ENCODE measurements around the gene CADM3. TPM values are rescaled to one million over a fixed set of nuclear protein-coding genes. Genes with fewer than 3 reads are reported as not detected.

The CADM3 gene
- total RNA-seq, 3 donors from 2014 or later (not counting 1 experiment from before 2014, with no cell fraction given): not detected

GRCh38 chr1:159228554-159228953 lies 57.1 kb downstream of the CADM3 start:
- Histone ChIP-seq H3K27ac (ENCODE audit: low read length) (no peak overlapping the region), H3K4me1 (ENCODE audit: control insufficient read depth, insufficient read depth, low read length) (no peaks in the 10 kb centered on the region), H3K36me3 (ENCODE audit: control insufficient read depth, insufficient read depth, low read length) (no peaks in the 10 kb centered on the region), H3K9me3 (ENCODE audit: control insufficient read depth, insufficient read depth, low read length) (no peaks in the 10 kb centered on the region), H3K27me3 (ENCODE audit: control insufficient read depth, insufficient read depth, low read length) (no peaks in the 10 kb centered on the region), H3K4me3 (ENCODE audit: low read length) (no peak overlapping the region)
- peaks cover 15 to 21% of the 10 kb centered on the region in 2 donors for H3K27me3 Mint-ChIP-seq (ENCODE audit: low read depth in 2 of 2)
- H3K4me1 Mint-ChIP-seq: no peaks in the 10 kb centered on the region
- DNase-seq (no peak), ATAC-seq (no peak)
- TF ChIP-seq CTCF (IDR thresholded peaks at IDR 0.05): no peak
- H3K36me3 Mint-ChIP-seq: no peaks in the 10 kb centered on the region
- H3K9me3 Mint-ChIP-seq: no peaks in the 10 kb centered on the region
- WGBS (ENCODE audit: insufficient coverage): 40% methylated on average over 1 of the region's 2 CpGs
- intact Hi-C loops (cut with micrococcal nuclease): no loop called here
- H3K4me3 Mint-ChIP-seq: no peak overlapping the region
- no peak overlapping the region for H3K27ac Mint-ChIP-seq

GRCh38 chr1:159229260-159229885 lies 58.0 kb downstream of the CADM3 start:
- Mint-ChIP-seq H3K36me3 (no peaks in the 10 kb centered on the region), H3K27me3 (ENCODE audit: low read depth in 2 of 2) (peaks cover 14 to 15% of the 10 kb centered on the region in 2 donors), H3K9me3 (no peaks in the 10 kb centered on the region), H3K27ac (no peak overlapping the region), H3K4me1 (no peaks in the 10 kb centered on the region), H3K4me3 (no peak overlapping the region)
- no peak for TF ChIP-seq CTCF (IDR thresholded peaks at IDR 0.05)
- intact Hi-C loops (cut with micrococcal nuclease): no loop called here
- no peak overlapping the region for H3K4me3 ChIP-seq (ENCODE audit: low read length)
- no peaks in the 10 kb centered on the region for H3K9me3 ChIP-seq (ENCODE audit: control insufficient read depth, insufficient read depth, low read length)
- DNase-seq (no peak), ATAC-seq (no peak)
- H3K36me3 ChIP-seq (ENCODE audit: control insufficient read depth, insufficient read depth, low read length): no peaks in the 10 kb centered on the region
- 89% methylated on average over 8 of the region's 8 CpGs for WGBS (ENCODE audit: insufficient coverage)
- no peaks in the 10 kb centered on the region for H3K4me1 ChIP-seq (ENCODE audit: control insufficient read depth, insufficient read depth, low read length)
- H3K27ac ChIP-seq (ENCODE audit: low read length): no peak overlapping the region
- H3K27me3 ChIP-seq (ENCODE audit: control insufficient read depth, insufficient read depth, low read length): no peaks in the 10 kb centered on the region

- no peaks in the 10 kb centered on the region for H3K4me1 Mint-ChIP-seq
- H3K27ac Mint-ChIP-seq: no peak overlapping the region
- H3K36me3 Mint-ChIP-seq: no peaks in the 10 kb centered on the region
- no peaks in the 10 kb centered on the region for H3K9me3 ChIP-seq (ENCODE audit: control insufficient read depth, insufficient read depth, low read length)
- ATAC-seq (no peak), DNase-seq (no peak)
- H3K36me3 ChIP-seq (ENCODE audit: control insufficient read depth, insufficient read depth, low read length): no peaks in the 10 kb centered on the region
- intact Hi-C loops (cut with micrococcal nuclease): no loop called here
- 42% methylated on average over 1 of the region's 1 CpG for WGBS (ENCODE audit: insufficient coverage)
- H3K4me3 Mint-ChIP-seq: no peak overlapping the region
- no peaks in the 10 kb centered on the region for H3K27me3 ChIP-seq (ENCODE audit: control insufficient read depth, insufficient read depth, low read length)
- TF ChIP-seq CTCF (IDR thresholded peaks at IDR 0.05): no peak
- H3K27ac ChIP-seq (ENCODE audit: low read length): no peak overlapping the region
- H3K9me3 Mint-ChIP-seq: no peaks in the 10 kb centered on the region
- H3K27me3 Mint-ChIP-seq (ENCODE audit: low read depth in 2 of 2): peaks cover 13 to 15% of the 10 kb centered on the region in 2 donors
- no peak overlapping the region for H3K4me3 ChIP-seq (ENCODE audit: low read length)
- no peaks in the 10 kb centered on the region for H3K4me1 ChIP-seq (ENCODE audit: control insufficient read depth, insufficient read depth, low read length)
Observed at GRCh38 chr1:159229896-159230295, 58.5 kb downstream of the CADM3 start.
